ENCODE measurements around the gene PAK2.

GRCh38 chr3:196736670-196737374, 2.8 kb upstream of the PAK2 start:
- TF ChIP-seq, protein P1, sequence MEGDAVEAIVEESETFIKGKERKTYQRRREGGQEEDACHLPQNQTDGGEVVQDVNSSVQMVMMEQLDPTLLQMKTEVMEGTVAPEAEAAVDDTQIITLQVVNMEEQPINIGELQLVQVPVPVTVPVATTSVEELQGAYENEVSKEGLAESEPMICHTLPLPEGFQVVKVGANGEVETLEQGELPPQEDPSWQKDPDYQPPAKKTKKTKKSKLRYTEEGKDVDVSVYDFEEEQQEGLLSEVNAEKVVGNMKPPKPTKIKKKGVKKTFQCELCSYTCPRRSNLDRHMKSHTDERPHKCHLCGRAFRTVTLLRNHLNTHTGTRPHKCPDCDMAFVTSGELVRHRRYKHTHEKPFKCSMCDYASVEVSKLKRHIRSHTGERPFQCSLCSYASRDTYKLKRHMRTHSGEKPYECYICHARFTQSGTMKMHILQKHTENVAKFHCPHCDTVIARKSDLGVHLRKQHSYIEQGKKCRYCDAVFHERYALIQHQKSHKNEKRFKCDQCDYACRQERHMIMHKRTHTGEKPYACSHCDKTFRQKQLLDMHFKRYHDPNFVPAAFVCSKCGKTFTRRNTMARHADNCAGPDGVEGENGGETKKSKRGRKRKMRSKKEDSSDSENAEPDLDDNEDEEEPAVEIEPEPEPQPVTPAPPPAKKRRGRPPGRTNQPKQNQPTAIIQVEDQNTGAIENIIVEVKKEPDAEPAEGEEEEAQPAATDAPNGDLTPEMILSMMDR (IDR thresholded peaks at IDR 0.05) = no peak
- no peak for TF ChIP-seq POLR2AphosphoS5 (IDR thresholded peaks at IDR 0.05)
